Small intestine (tissue), 7 donors: ENCODE measurements around the gene CACNB1. TPM values are rescaled to one million over a fixed set of nuclear protein-coding genes. Genes with fewer than 3 reads are reported as not detected.
A peak's percentile ranks its signal among the peaks of the same experiment; 100 is the strongest.

Experiments used
- DNase-seq, 2 donors: peaks; one replicate each; pipeline versions ENCODE4 v3.0.0 to v3.0.0-alpha.2; 2013
- FAIRE-seq: peaks from 2 replicates; lab custom pipeline; 2012; peaks lifted over from hg19 to GRCh38; lab: Jason Lieb, UNC
- H3K27ac ChIP-seq, 3 donors: one replicate each; pipeline ENCODE4 v1.5.1; 2013; ENCODE audit warnings: low read length in 2 of 3, mild to moderate bottlenecking in 2 of 3, control low read depth in 1 of 3, inconsistent platforms in 1 of 3, low read depth in 1 of 3, moderate library complexity in 1 of 3
- H3K27me3 ChIP-seq, 3 donors: one replicate each; pipeline ENCODE4 v1.6.1; 2013; ENCODE audit warnings: low read length in 3 of 3, inconsistent platforms in 1 of 3; ENCODE audit not compliant: control insufficient read depth in 3 of 3, insufficient read depth in 3 of 3
- H3K36me3 ChIP-seq, 3 donors: one replicate each; pipeline ENCODE4 v1.6.1; 2013; ENCODE audit warnings: low read length in 3 of 3, inconsistent platforms in 1 of 3, low read depth in 1 of 3, mild to moderate bottlenecking in 1 of 3, moderate library complexity in 1 of 3; ENCODE audit not compliant: control insufficient read depth in 3 of 3, insufficient read depth in 2 of 3
- H3K4me1 ChIP-seq, 3 donors: one replicate each; pipeline ENCODE4 v1.6.1; 2013; ENCODE audit warnings: low read length in 2 of 3, inconsistent platforms in 1 of 3, low read depth in 1 of 3, mild to moderate bottlenecking in 1 of 3, moderate library complexity in 1 of 3; ENCODE audit not compliant: control insufficient read depth in 3 of 3, insufficient read depth in 2 of 3
- H3K4me3 ChIP-seq, 3 donors: one replicate each; pipeline ENCODE4 v1.5.1; 2013; ENCODE audit warnings: low read length in 3 of 3, control low read depth in 1 of 3, inconsistent platforms in 1 of 3, low read depth in 1 of 3, mild to moderate bottlenecking in 1 of 3, moderate library complexity in 1 of 3
- H3K9me3 ChIP-seq, 2 donors: one replicate each; pipeline ENCODE4 v1.6.1; 2013; ENCODE audit warnings: low read depth in 1 of 2, low read length in 1 of 2; ENCODE audit not compliant: control insufficient read depth in 2 of 2, insufficient read depth in 1 of 2
- WGBS, 3 donors: extraction: QIAGEN DNeasy Blood & Tissue Kit; methylation state at CpG; one replicate each; pipeline ENCODE4 v1.1.7; 2013; 5-methylcytosine and 5-hydroxymethylcytosine counted together
- polyA plus RNA-seq, 4 donors: library from polyadenylated mRNA; stranded (reverse) in 3 of 4; unstranded in 1 of 4; fragments of 200-250 nt in 3 of 4; fragments of 120-200 nt in 1 of 4; gene quantifications; one replicate each; pipeline versions ENCODE4 v1.2.1 to v1.2.3, GENCODE V29; 2013
- donor health status: healthy with polysubstance abuse.
- donor health status: control.
- donor health status: control.
- donor health status: Bipolar disorder and iron deficiency.
- donor health status: healthy.

Gene CACNB1
- polyA plus RNA-seq, 4 donors, result 0.45 to 3.7 (median 1.5) TPM

DNA sequence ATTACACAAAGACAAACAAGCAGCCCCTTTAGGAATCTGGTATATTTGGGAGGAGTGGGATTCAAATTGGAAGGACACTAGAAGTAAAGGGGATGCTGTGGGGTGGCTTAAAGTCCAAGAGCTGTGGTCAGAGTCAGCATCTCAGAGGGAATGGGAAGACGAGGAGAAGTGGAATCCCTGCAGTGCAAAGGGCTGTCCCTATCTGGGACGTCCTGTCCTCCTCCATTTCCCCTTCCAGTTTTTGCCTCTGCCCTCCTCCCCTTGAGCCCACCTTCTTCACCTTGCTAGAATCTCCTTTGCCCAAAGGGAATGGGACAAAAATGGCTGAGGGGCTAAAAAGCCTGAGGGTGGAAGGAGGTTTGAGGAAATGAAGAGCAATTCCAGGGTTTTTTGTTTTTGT lies 41.8 kb downstream of the CACNB1 start:
- peaks cover 0 to 31% (median 0%) of the 10 kb centered on the region in 3 donors for H3K27me3 ChIP-seq

DNA sequence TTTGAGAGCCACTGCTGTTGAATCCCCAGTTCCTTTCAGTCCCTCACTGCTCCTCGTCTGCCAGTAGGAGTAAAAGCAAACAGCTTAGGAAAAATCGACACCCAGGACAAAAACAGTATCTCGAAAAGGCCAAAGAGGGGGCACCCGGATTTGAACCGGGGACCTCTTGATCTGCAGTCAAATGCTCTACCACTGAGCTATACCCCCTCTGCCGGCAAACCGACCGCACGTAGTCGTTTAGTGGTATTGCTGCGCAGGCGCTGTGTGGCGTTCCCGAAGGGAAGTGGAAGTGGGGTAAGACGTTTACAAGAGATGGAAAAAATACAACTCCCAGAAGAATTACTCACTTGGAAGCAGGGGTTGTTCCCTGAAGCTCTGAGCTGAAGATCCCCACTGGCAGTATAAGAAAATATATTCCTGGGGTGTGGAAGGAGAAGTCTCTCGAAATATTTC lies 43.8 kb downstream of the CACNB1 start:
- H3K27me3 ChIP-seq, result peaks cover 0 to 42% (median 0%) of the 10 kb centered on the region in 3 donors
- no peaks in the 10 kb centered on the region for H3K9me3 ChIP-seq
- H3K27ac ChIP-seq, result peak overlapping the region; percentile 61 to 93 (median 85)
- H3K36me3 ChIP-seq, result no peaks in the 10 kb centered on the region
- DNase-seq (peak; percentile 91 to 93), FAIRE-seq (no peak)
- 0 to 1% (median 0%) methylated on average over 16 of the region's 16 CpGs for WGBS, 3 donors
- peaks cover 0 to 10% (median 0%) of the 10 kb centered on the region in 3 donors for H3K4me1 ChIP-seq
- H3K4me3 ChIP-seq, result peak overlapping the region; percentile 44 to 97 (median 72)

More for the DNA sequence above, 41.8 kb downstream of the CACNB1 start:
- WGBS, 3 donors, result 14 to 50% (median 38%) methylated on average over 2 of the region's 2 CpGs
- Histone ChIP-seq H3K4me3 (no peak overlapping the region), H3K4me1 (peaks cover 0 to 10% (median 0%) of the 10 kb centered on the region in 3 donors), H3K27ac (no peak overlapping the region), H3K36me3 (no peaks in the 10 kb centered on the region), H3K9me3 (no peaks in the 10 kb centered on the region)
- no peak for DNase-seq
- FAIRE-seq, result no peak

DNA sequence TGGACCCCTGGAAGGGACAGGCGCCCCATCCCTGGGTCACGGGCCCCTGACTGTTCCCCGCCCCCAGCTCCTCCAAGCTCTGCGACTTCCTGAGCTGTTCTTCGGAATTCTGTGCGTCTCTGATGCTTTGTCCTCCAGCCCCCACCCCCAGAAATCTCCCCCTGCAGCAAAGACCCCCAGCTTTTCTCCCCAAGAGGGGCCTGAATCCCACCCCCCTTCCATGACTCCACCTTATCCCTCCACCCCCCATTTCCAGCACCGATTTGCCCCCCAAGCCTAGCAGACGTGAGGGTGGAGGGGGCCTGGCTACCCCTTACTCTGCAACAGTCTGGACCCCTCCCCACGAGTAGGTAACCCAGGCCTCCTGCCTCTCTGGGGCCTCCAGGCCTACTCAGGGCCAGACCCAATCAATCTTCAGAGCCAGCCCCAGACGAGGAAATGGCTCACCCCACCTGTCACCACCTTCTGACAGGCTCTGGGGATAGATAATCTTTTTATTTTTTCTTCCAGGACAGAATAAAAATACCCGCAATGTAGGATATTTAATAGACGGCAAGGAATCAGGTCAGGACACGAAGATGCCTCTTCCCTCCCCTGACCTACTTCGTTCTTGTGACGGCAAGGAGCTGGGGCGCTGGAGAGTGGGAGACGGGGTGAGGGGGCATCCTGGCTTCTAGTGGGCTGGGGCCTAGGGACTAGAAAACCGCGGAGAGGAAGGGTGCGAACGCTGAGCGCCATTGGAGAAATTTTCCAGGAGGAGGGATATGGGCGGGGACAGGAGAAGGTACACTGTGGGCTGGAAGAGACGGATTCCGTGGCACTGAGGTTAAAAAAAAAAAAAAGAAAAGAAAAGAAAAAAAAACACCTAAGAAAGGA lies 45.3 kb downstream of the CACNB1 start:
- peaks cover 0 to 10% (median 0%) of the 10 kb centered on the region in 3 donors for H3K4me1 ChIP-seq
- no peaks in the 10 kb centered on the region for H3K9me3 ChIP-seq
- no peaks in the 10 kb centered on the region for H3K36me3 ChIP-seq
- FAIRE-seq (no peak), DNase-seq (peak in 1 of 2 donors; percentile 32)
- peak overlapping the region in 1 of 3 donors; percentile 85 for H3K27ac ChIP-seq
- H3K27me3 ChIP-seq, result peaks cover 0 to 50% (median 0%) of the 10 kb centered on the region in 3 donors
- H3K4me3 ChIP-seq, result peak overlapping the region in 2 of 3 donors; percentile 48 to 97
- 7 to 11% (median 7%) methylated on average over 24 to 25 of the region's 25 CpGs for WGBS, 3 donors

DNA sequence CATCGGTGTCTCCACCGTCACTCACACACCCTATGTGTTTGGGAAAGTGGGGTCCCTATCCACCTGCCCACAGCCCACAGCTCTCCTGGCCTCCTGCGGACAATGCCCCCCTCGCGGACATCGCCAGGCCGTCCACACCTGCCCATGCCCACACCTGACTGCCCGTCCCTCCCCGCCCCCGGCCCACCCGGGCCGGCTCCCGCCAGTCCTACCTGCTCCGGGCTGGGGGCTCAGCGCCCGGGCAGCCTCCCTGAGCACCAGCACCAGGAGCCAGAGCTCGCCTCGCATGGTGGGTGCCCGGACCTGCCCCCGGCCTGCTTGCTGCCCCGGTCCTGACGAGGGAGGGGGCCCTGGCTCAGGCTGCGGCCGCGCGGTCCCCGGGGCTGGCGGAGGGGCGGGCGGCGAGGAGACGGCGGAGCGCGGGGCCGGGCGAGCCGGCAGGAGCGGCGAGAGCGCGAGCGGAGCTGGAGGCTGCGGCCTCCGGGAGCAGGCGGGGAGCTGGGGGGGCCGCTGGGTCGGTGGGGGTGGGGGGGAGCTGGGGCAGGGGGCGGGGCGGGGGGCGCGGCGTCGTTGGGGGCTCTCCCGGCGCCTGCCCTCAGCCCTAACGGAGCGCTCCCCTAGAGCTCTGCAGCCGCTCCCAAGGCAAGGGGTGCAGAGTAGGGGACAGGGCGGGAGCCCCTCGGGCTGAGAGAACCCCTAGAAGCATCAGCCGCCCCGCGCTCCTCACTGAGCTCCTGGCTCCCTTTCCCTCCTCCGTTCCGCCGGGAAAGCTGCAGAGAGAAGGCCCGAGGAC lies 46.1 kb downstream of the CACNB1 start, which contains the start of gene PLXDC1:
TSS of gene PLXDC1 (minus strand) at position 488 of the 793 bp plus-strand sequence. CDS start at position 288, 200 bp downstream.
- WGBS, 3 donors, result 0 to 2% (median 1%) methylated on average over 31 to 63 of the region's 68 CpGs

DNA sequence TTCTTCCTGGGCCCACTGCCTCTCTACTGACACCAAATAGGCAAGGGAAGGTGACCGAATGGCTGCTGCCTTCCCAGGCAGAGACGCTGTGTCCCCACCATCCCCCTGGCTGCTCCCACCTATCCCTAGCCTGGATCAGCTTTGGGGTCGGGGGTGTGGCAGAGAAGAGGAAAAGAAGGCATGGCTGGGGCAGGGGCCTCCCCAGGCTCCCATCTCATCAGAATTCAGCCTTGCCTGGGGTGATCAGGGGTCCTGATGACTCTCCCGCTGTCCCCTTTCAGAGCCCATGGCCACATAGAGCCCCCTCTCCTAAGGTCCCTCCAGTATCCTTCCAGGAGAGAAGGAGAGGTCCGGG lies 46.7 kb downstream of the CACNB1 start:
- H3K36me3 ChIP-seq, result no peaks in the 10 kb centered on the region
- FAIRE-seq, result no peak
- DNase-seq, result no peak
- H3K4me3 ChIP-seq, result peak overlapping the region in 1 of 3 donors; percentile 48
- peaks cover 0 to 10% (median 0%) of the 10 kb centered on the region in 3 donors for H3K4me1 ChIP-seq
- no peak overlapping the region for H3K27ac ChIP-seq
- peaks cover 0 to 39% (median 0%) of the 10 kb centered on the region in 3 donors for H3K27me3 ChIP-seq
- H3K9me3 ChIP-seq, result no peaks in the 10 kb centered on the region
- 38 to 53% (median 39%) methylated on average over 5 of the region's 5 CpGs for WGBS, 3 donors

More for the DNA sequence above, 46.1 kb downstream of the CACNB1 start, which contains the start of gene PLXDC1:
- peaks cover 0 to 10% (median 0%) of the 10 kb centered on the region in 3 donors for H3K4me1 ChIP-seq
- peak within 1 kb of the TSS in 1 of 3 donors; percentile 85 for H3K27ac ChIP-seq
- H3K36me3 ChIP-seq, result no peaks in the 10 kb centered on the region
- DNase-seq, result peak in 1 of 2 donors; percentile 41
- peaks cover 0 to 43% (median 0%) of the 10 kb centered on the region in 3 donors for H3K27me3 ChIP-seq
- no peak for FAIRE-seq
- no peaks in the 10 kb centered on the region for H3K9me3 ChIP-seq
- peak within 1 kb of the TSS in 2 of 3 donors; percentile 48 to 97 for H3K4me3 ChIP-seq

DNA sequence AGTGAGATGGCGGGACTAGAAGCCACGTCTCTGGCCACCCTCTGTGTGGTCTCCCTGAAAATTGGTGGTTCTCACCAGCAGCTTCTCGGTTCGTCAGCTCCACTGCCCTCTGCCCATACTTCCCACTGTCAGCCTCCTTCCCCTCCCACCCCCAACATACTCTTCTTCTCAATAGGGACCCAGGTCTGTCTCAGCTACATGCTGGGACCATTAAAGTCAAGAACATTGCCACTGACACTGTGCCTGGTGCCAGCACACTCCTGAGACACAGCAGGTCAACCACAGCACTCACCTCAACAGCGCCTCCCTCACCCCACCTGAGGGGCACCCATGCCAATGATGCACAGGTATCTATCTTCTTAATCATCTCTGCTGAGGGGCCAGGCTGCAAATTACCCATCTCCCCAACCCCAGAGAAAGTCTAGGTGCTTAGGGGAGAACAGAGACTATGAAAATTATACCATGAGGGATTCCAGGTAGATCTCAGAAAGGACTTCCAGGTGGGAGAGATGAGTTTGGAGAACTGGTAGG lies 47.3 kb downstream of the CACNB1 start:
- DNase-seq (no peak), FAIRE-seq (no peak)
- H3K9me3 ChIP-seq, result no peaks in the 10 kb centered on the region
- no peak overlapping the region for H3K4me3 ChIP-seq
- peaks cover 0 to 10% (median 0%) of the 10 kb centered on the region in 3 donors for H3K4me1 ChIP-seq
- no peaks in the 10 kb centered on the region for H3K36me3 ChIP-seq
- H3K27me3 ChIP-seq, result peaks cover 0 to 34% (median 0%) of the 10 kb centered on the region in 3 donors
- WGBS, 3 donors, result 61 to 75% (median 74%) methylated on average over 5 of the region's 5 CpGs
- H3K27ac ChIP-seq, result no peak overlapping the region

DNA sequence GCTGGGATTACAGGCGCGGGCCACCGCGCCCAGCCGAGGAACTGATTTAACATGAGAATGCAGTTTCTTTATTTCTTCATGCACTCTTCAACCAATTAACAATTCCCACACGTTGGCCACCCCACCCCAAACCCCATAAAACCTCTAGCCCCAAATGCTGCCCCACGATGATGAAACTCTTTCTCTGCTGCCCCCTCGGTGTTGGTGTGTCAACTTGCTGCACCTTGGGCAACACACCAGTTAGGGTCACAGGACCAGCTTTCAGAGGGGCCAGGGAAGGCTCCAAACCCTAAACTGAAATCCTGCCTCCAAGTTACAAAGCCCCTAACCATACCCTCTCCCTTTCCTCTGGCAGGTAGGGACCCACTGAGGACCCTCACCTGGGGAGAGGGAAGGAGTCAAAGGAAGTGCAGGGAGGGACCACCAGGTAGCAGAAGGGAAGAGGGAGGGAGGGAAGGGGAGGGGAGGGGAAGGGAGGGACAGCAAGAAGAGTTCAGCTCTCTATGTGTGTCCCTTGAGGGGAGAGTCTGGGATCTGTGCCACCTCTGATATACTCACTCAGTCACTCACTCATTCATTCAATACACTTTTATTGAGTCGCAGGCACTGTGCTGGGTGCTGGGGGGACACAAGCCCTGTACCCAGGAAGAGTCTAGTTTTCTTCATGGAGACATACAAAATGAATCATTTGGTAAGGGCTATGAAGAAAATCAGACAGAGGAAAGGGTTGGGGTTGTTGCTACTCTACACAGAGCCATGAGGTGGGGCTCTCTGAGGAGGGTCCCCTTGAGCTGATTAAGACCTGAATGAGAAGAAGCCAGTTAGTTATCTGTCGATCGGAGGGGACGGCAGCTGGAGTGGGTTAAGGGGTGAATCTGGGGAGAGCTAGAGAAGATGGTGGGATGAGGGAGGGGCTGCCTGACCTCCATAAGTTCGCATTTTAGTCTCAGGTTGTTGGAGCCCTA lies 50.0 kb downstream of the CACNB1 start:
- WGBS, 3 donors, result 71 to 75% (median 71%) methylated on average over 13 of the region's 13 CpGs
- Histone ChIP-seq H3K27ac (no peak overlapping the region), H3K4me1 (peaks cover 0 to 9% (median 3%) of the 10 kb centered on the region in 3 donors), H3K9me3 (no peaks in the 10 kb centered on the region), H3K36me3 (no peaks in the 10 kb centered on the region), H3K27me3 (peaks cover 0 to 34% (median 0%) of the 10 kb centered on the region in 3 donors), H3K4me3 (no peak overlapping the region)
- FAIRE-seq, result no peak
- DNase-seq, result no peak
